ENCODE measurements around the gene CORIN. TPM values are rescaled to one million over a fixed set of nuclear protein-coding genes. Genes with fewer than 3 reads are reported as not detected.

Gene CORIN
- total and polyA plus RNA-seq, 2 of the 13 experiments (the other 11 are each of a cell fraction or from before 2014, with no cell fraction given): 0.84 to 1.2 TPM

GRCh38 chr4:47733302-47734175, 104.3 kb downstream of the CORIN start (continued):
- 0 out of 2 replicates have a peak, but pooled peaks have one; percentile 18 for TF ChIP-seq MYPOP (CRISPR knock-in tag; IDR thresholded peaks at IDR 0.05)
- TF ChIP-seq NR2F6 (IDR thresholded peaks at IDR 0.05): peak; percentile 30; the same call in 1 of the 2 replicates
- peak; percentile 39; the same call in 1 of the 2 replicates for TF ChIP-seq NR2F6 (CRISPR knock-in tag; IDR thresholded peaks at IDR 0.05)
- peak; percentile 34; the same call in 1 of the 2 replicates for TF ChIP-seq ZBTB20 (CRISPR knock-in tag; IDR thresholded peaks at IDR 0.05; ENCODE audit: borderline replicate concordance, low read depth)
- no peak for TF ChIP-seq TFDP1 (CRISPR knock-in tag; IDR thresholded peaks at IDR 0.05; ENCODE audit: borderline replicate concordance)
- TF ChIP-seq ZSCAN12 (CRISPR knock-in tag; IDR thresholded peaks at IDR 0.05): no peak
- no peak for TF ChIP-seq FOXA1 (IDR thresholded peaks at IDR 0.05)
- TF ChIP-seq FOXA1 (CRISPR knock-in tag; IDR thresholded peaks at IDR 0.05): peak; percentile 29; the same call in 1 of the 2 replicates
- peak; percentile 43; the same call in 1 of the 2 replicates for TF ChIP-seq SAP130 (CRISPR knock-in tag; IDR thresholded peaks at IDR 0.05; ENCODE audit: low read depth)

- CTCF ChIA-PET (ENCODE audit: low intra/inter-chr PET ratio, low total read pairs): no interaction called here
- POLR2A ChIA-PET: no interaction called here
Measured at GRCh38 chr4:47731182-47731581, 106.7 kb downstream of the CORIN start.

More at GRCh38 chr4:47731182-47731581, 106.7 kb downstream of the CORIN start:
- DNase-seq (ENCODE audit: low spot score): no peak
- ATAC-seq: no peak; the same call in 2 of the 3 replicates
- Histone ChIP-seq H3K9ac (ENCODE audit: insufficient read depth, low read depth, low read length) (no peak overlapping the region), H3K4me2 (ENCODE audit: low read depth, low read length) (no peak overlapping the region; the same call in 1 of the 2 replicates), H3K27me3 (ENCODE audit: control insufficient read depth in 1 of 2, insufficient read depth in 2 of 2, low read length in 2 of 2) (no peaks in the 10 kb centered on the region; a peak in 1 of 5 replicates), H2AFZ (ENCODE audit: low read length) (no peak overlapping the region), H3K4me3 (replicated peaks in 1 of 3; ENCODE audit: insufficient read depth in 1 of 3, low read depth in 2 of 3, low read length in 3 of 3) (no peak overlapping the region), H3K36me3 (replicated peaks in 1 of 2; ENCODE audit: control insufficient read depth in 1 of 2, insufficient read depth in 2 of 2, low read length in 2 of 2) (no peaks in the 10 kb centered on the region), H3K9me3 (ENCODE audit: low read length) (no peaks in the 10 kb centered on the region), H3K27ac (ENCODE audit: extremely low read length, insufficient read depth, low read length) (no peak overlapping the region), H3K79me2 (ENCODE audit: insufficient read depth, low read length) (no peaks in the 10 kb centered on the region), H4K20me1 (ENCODE audit: insufficient read depth, low read length) (no peaks in the 10 kb centered on the region), H3K4me1 (ENCODE audit: insufficient read depth, low read length) (peaks cover 37% of the 10 kb centered on the region)
- 36% methylated on average over 3 of the region's 3 CpGs for WGBS (ENCODE audit: low lambda C conversion rate)
- in situ Hi-C loops (cut with HindIII; ENCODE audit: extremely low pct_ligation_motif_present, low pct_unique_long_range_greater_than_20kb): no loop called here
- no peak for FAIRE-seq
- BruUV-seq (replicated peaks): no TSS peak
- intact Hi-C loops (cut with micrococcal nuclease; ENCODE audit: unreplicated experiment): no loop called here
- TF ChIP-seq CHD2 (IDR thresholded peaks at IDR 0.05; ENCODE audit: low read depth, low read length) (no peak), NFE2L2 (IDR thresholded peaks at IDR 0.05; ENCODE audit: low read length) (no peak), ZFX (CRISPR knock-in tag; IDR thresholded peaks at IDR 0.05; ENCODE audit: low read depth) (no peak), FOXO1 (CRISPR knock-in tag; IDR thresholded peaks at IDR 0.05) (no peak), ZNF674 (CRISPR knock-in tag; IDR thresholded peaks at IDR 0.05; ENCODE audit: low read depth) (no peak)

Measured in HepG2 (cell line).